Stimulated activated CD8-positive, alpha-beta memory T cell treated with anti-CD3 and anti-CD28 coated beads, Interleukin-15, amount 100 ng/mL, for 48 hours (primary cell): ENCODE results near the gene RBMX.

Experiments
- DNase-seq, 2 donors: peaks; one replicate each; pipeline ENCODE4 v3.0.0-alpha.2; 2020; ENCODE audit warnings: low read depth in 2 of 2

Gene RBMX

GRCh38 chrX:136839196-136839595 is 41.3 kb downstream of the RBMX start:
- no peak for DNase-seq

DNA sequence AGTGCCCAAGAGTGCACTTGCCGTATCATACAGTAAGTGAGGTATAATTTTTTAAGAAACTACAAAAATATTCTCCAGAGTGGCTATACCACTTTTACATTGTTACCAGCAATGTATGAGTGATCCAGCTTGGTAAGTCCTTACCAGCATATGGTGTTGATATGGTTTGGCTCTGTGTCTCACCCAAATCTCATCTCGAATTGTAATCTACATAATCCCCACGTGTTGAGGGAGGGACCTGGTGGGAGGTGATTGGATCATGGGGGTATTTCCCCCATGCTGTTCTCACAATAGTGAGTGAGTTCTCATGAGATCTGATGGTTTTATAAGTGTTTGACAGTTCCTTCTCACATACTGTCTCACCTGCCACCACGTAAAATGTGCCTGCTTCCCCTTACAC is 44.8 kb downstream of the RBMX start:
- DNase-seq = no peak

DNA sequence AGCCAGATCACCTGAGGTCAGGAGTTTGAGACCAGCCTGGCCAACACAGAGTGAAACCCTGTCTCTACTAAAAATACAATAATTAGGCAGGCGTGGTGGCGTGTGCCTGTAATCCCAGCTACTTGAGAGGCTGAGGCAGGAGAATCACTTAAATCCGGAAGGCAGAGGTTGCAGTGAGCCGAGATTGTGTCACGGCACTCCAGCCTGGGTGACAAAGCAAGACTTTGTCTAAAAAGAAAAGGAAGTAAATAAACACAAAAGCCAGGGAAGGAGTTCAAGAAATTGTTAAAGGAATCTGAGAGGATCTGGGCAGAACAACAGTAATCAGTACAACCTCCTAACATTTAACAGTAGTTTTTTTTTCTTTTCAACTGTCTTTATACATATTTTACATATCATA is 51.1 kb downstream of the RBMX start:
- DNase-seq = no peak

DNA sequence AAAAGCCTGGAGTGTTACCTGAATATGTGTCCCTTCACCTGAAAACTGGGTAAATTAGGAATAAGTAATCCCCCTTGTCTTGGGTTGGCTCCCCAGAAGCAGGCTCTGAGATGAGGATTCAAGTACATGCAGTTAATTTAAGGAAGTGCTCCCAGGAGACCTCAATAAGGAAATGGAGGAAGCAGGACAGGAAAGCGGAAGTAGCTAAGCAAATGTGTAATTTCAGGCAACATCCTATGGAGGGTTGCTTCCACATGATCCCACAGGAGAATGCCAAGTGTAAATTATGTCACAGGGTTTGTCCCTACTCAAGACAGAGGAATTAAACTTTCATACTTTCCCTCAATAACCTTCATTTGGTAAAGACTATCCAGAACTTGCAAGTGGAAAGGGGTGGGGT is 51.7 kb downstream of the RBMX start:
- no peak for DNase-seq

DNA sequence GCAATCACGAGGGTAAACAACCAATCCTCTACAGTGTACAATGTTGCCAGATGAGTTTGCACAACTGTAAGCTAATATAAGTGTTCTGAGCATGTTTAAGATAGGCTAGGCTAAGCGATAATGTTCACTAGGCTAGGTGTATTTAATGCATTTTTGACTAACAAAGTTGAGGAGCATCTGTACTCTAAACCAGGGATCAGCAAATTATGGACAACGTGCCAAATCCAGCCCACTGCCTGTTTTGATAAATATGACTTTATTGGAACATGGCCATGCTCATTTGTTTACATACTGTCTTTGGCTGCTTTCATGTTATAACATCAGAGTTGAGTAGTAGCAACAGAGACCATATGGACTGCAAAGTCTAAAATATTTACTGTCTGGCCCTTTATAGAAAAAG is 53.5 kb downstream of the RBMX start:
- DNase-seq = no peak

DNA sequence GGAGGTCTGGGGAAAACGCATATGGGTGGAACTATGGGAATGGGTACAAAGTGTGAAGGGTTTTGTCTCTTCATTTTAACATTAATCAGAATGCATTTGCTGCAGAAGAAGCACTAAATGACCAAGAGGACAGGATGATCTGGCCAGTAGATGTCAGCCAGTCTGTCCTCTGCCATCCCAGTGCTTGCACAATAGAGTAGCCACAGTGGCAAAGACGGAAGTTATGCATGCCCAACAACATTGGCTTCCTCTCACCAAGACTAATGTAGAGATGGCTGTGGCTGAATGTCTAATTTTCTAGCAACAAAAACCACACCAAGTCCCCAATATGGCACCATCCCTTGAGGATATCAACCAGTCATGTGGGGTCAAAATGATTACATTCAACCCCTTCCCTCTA is 54.8 kb downstream of the RBMX start:
- DNase-seq = no peak
